Measurements from ENCODE around the gene VWA3B. TPM values are rescaled to one million over a fixed set of nuclear protein-coding genes. Genes with fewer than 3 reads are reported as not detected.
"Not testable (repeated sequence)": the region's sequence is repeated elsewhere in the genome, so short reads cannot be mapped to it uniquely, and the experiment has no call there.

Gene VWA3B
- total RNA-seq, 4 donors from 2014 or later = not detected

- no peaks in the 10 kb centered on the region for H3K36me3 ChIP-seq
- WGBS, 2 donors = 54 to 63% methylated on average over 5 of the region's 5 CpGs
- DNase-seq = no peak
- H3K9me3 ChIP-seq = no peaks in the 10 kb centered on the region
- H3K4me3 ChIP-seq = no peak overlapping the region
- H3K4me1 ChIP-seq = no peaks in the 10 kb centered on the region
- no peak overlapping the region for H3K27ac ChIP-seq
- no peak for TF ChIP-seq POLR2A (IDR thresholded peaks at IDR 0.05)
- TF ChIP-seq CTCF (IDR thresholded peaks at IDR 0.05) = no peak
- intact Hi-C loops (cut with DNase I) = no loop called here
- peaks cover 0 to 14% (median 0%) of the 10 kb centered on the region in 4 donors for H3K27me3 ChIP-seq
Measured at GRCh38 chr2:98301469-98301868, 214.5 kb downstream of the VWA3B start.

- H3K36me3 ChIP-seq; H3K4me3 ChIP-seq; H3K27ac ChIP-seq; H3K4me1 ChIP-seq; DNase-seq; H3K27me3 ChIP-seq; intact Hi-C loops (cut with DNase I); H3K9me3 ChIP-seq: not testable (repeated sequence)
- 45 to 57% methylated on average over 9 of the region's 9 CpGs for WGBS, 2 donors
Measured at GRCh38 chr2:98307131-98307696, 220.2 kb downstream of the VWA3B start.

- H3K9me3 ChIP-seq = no peaks in the 10 kb centered on the region
- DNase-seq = no peak
- intact Hi-C loops (cut with DNase I) = no loop called here
- H3K27ac ChIP-seq = no peak overlapping the region
- peaks cover 0 to 10% (median 4%) of the 10 kb centered on the region in 3 donors for H3K4me1 ChIP-seq
- no peaks in the 10 kb centered on the region for H3K36me3 ChIP-seq
- H3K27me3 ChIP-seq = peaks cover 0 to 11% (median 0%) of the 10 kb centered on the region in 4 donors
- 65 to 70% methylated on average over 8 of the region's 8 CpGs for WGBS, 2 donors
- no peak for TF ChIP-seq POLR2A (IDR thresholded peaks at IDR 0.05)
- no peak for TF ChIP-seq CTCF (IDR thresholded peaks at IDR 0.05)
- H3K4me3 ChIP-seq = no peak overlapping the region
Measured at GRCh38 chr2:98308068-98308467, 221.1 kb downstream of the VWA3B start.

- no peak for TF ChIP-seq CTCF (IDR thresholded peaks at IDR 0.05)
- no peak for TF ChIP-seq POLR2A (IDR thresholded peaks at IDR 0.05)
- H3K36me3 ChIP-seq = no peaks in the 10 kb centered on the region
Measured at GRCh38 chr2:98308532-98308931, 221.6 kb downstream of the VWA3B start.

GRCh38 chr2:98309580-98309979 is 222.6 kb downstream of the VWA3B start:
- Histone ChIP-seq H3K27ac (no peak overlapping the region), H3K36me3 (no peaks in the 10 kb centered on the region), H3K27me3 (peaks cover 0 to 11% (median 0%) of the 10 kb centered on the region in 4 donors), H3K9me3 (no peaks in the 10 kb centered on the region), H3K4me3 (no peak overlapping the region), H3K4me1 (peaks cover 0 to 10% (median 4%) of the 10 kb centered on the region in 3 donors)
- DNase-seq = no peak
- no peak for TF ChIP-seq CTCF (IDR thresholded peaks at IDR 0.05)
- no peak for TF ChIP-seq POLR2A (IDR thresholded peaks at IDR 0.05)
- 78 to 93% methylated on average over 9 to 11 of the region's 11 CpGs for WGBS, 2 donors
- intact Hi-C loops (cut with DNase I) = no loop called here

More at GRCh38 chr2:98308532-98308931, 221.6 kb downstream of the VWA3B start:
- Histone ChIP-seq H3K4me3 (no peak overlapping the region), H3K27me3 (peaks cover 0 to 11% (median 0%) of the 10 kb centered on the region in 4 donors), H3K27ac (no peak overlapping the region), H3K4me1 (peaks cover 0 to 10% (median 4%) of the 10 kb centered on the region in 3 donors), H3K9me3 (no peaks in the 10 kb centered on the region)
- 62 to 75% methylated on average over 2 to 4 of the region's 4 CpGs for WGBS, 2 donors
- no peak for DNase-seq
- intact Hi-C loops (cut with DNase I) = no loop called here

DNA sequence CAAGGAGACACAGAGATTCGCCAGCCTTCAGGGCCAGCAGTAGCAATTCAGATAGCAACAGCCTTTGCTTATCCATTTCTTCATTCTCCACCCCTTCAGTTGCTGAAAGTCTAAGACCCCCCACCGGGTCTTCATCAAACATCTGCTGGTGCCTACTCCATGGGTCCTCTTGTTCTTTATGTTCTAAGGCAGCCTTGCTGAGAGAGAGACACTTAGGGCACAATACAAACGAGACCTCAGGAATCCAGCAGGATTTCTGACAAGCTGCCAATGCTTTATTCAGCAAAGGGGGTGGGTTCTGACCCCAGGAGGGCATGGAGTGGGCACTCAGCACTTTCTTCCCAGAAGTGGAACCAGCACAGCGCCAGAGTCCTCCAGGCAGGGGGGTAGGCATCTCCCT is 223.0 kb downstream of the VWA3B start:
- no peaks in the 10 kb centered on the region for H3K36me3 ChIP-seq
- 82 to 93% methylated on average over 3 to 4 of the region's 4 CpGs for WGBS, 2 donors
- no peak overlapping the region for H3K27ac ChIP-seq
- peaks cover 0 to 10% (median 4%) of the 10 kb centered on the region in 3 donors for H3K4me1 ChIP-seq
- H3K27me3 ChIP-seq = peaks cover 0 to 11% (median 0%) of the 10 kb centered on the region in 4 donors
- no peaks in the 10 kb centered on the region for H3K9me3 ChIP-seq
- H3K4me3 ChIP-seq = no peak overlapping the region
- TF ChIP-seq POLR2A (IDR thresholded peaks at IDR 0.05) (no peak), CTCF (IDR thresholded peaks at IDR 0.05) (no peak)
- DNase-seq = no peak
- intact Hi-C loops (cut with DNase I) = no loop called here

All from esophagus squamous epithelium (tissue), 5 donors.